Neural progenitor cell (in vitro differentiated cells): Measurements from ENCODE around the gene GLE1. TPM values are rescaled to one million over a fixed set of nuclear protein-coding genes. Genes with fewer than 3 reads are reported as not detected.

Source experiments
- DNase-seq: peaks from one replicate; pipeline ENCODE4 v3.0.0-alpha.2; 2016; ENCODE audit warnings: low spot score
- H2AFZ ChIP-seq: fragments of 200-600 bp; sonication (generic); replicated peaks from 2 replicates; pipeline ENCODE4 v1.6.1; 2016; ENCODE audit warnings: antibody characterized with exemption
- H3F3A ChIP-seq: fragments of 200-600 bp; sonication (generic); 2 replicates; pipeline ENCODE4 v1.6.1; 2016; ENCODE audit warnings: antibody characterized with exemption, low read depth
- H3K27ac ChIP-seq: fragments of 200-600 bp; sonication (generic); 2 replicates; pipeline ENCODE4 v1.5.1; 2016; ENCODE audit warnings: mild to moderate bottlenecking
- H3K27me3 ChIP-seq: fragments of 200-600 bp; sonication (generic); 2 replicates; pipeline ENCODE4 v1.6.1; 2016; ENCODE audit warnings: mild to moderate bottlenecking, moderate library complexity
- H3K36me3 ChIP-seq: fragments of 200-600 bp; sonication (generic); 2 replicates; pipeline ENCODE4 v1.5.1; 2016
- H3K4me1 ChIP-seq: fragments of 200-600 bp; sonication (generic); 2 replicates; pipeline ENCODE4 v1.6.1; 2016; ENCODE audit warnings: mixed run types
- H3K4me2 ChIP-seq: fragments of 200-600 bp; sonication (generic); 2 replicates; pipeline ENCODE4 v1.6.1; 2016
- H3K4me3 ChIP-seq: fragments of 200-600 bp; sonication (generic); 2 replicates; pipeline ENCODE4 v1.5.1; 2016
- H3K79me2 ChIP-seq: fragments of 200-600 bp; sonication (generic); 2 replicates; pipeline ENCODE4 v1.6.1; 2016; ENCODE audit warnings: low read depth
- H3K9ac ChIP-seq: fragments of 200-600 bp; sonication (generic); 2 replicates; pipeline ENCODE4 v1.6.1; 2016
- H3K9me3 ChIP-seq: fragments of 200-600 bp; sonication (generic); 2 replicates; pipeline ENCODE4 v1.5.1; 2016; ENCODE audit warnings: low read depth
- H4K20me1 ChIP-seq: fragments of 200-600 bp; sonication (generic); 2 replicates; pipeline ENCODE4 v1.6.1; 2016; ENCODE audit warnings: low read depth
- H3K27ac Mint-ChIP-seq: 3 replicates; pipeline ENCODE4 v1.8.0; 2021; ENCODE audit warnings: mixed read lengths
- H3K27me3 Mint-ChIP-seq: 2 replicates; pipeline ENCODE4 v1.8.0; 2022; ENCODE audit warnings: low read depth, mild to moderate bottlenecking, inconsistent platforms, moderate library complexity, mixed read lengths; ENCODE audit not compliant: insufficient read depth
- H3K36me3 Mint-ChIP-seq: 3 replicates; pipeline ENCODE4 v1.8.0; 2021; ENCODE audit warnings: mixed read lengths
- H3K4me1 Mint-ChIP-seq: 3 replicates; pipeline ENCODE4 v1.8.0; 2021; ENCODE audit warnings: mixed read lengths
- H3K4me3 Mint-ChIP-seq: 3 replicates; pipeline ENCODE4 v1.8.0; 2021; ENCODE audit warnings: mild to moderate bottlenecking, moderate library complexity, mixed read lengths
- H3K9me3 Mint-ChIP-seq: 3 replicates; pipeline ENCODE4 v1.8.0; 2020; ENCODE audit warnings: mixed read lengths
- EZH2 ChIP-seq: fragments of 200-600 bp; sonication (generic); IDR thresholded peaks from 2 replicates; pipeline ENCODE4 v1.6.1; 2017; ENCODE audit warnings: antibody characterized with exemption, mild to moderate bottlenecking, moderate library complexity
- EZH2phosphoT487 ChIP-seq: fragments of 200-600 bp; sonication (generic); IDR thresholded peaks from 2 replicates; pipeline ENCODE4 v1.6.1; 2017; ENCODE audit warnings: antibody characterized with exemption
- total RNA-seq: library from RNA; depleted of rRNA; stranded (reverse); fragments of >200 nt; gene quantifications from 2 replicates; pipeline ENCODE4 v1.2.3, GENCODE V29; 2015; ENCODE audit warnings: low replicate concordance
- TF ChIP-seq, protein P1 (sequence below): fragments of 200-600 bp; sonication (generic); IDR thresholded peaks from 2 replicates; pipeline ENCODE4 v1.5.1; 2017; ENCODE audit warnings: antibody characterized with exemption, mild to moderate bottlenecking

GLE1 gene
- total RNA-seq, 1 donor from 2014 or later: 22.7 TPM

DNA sequence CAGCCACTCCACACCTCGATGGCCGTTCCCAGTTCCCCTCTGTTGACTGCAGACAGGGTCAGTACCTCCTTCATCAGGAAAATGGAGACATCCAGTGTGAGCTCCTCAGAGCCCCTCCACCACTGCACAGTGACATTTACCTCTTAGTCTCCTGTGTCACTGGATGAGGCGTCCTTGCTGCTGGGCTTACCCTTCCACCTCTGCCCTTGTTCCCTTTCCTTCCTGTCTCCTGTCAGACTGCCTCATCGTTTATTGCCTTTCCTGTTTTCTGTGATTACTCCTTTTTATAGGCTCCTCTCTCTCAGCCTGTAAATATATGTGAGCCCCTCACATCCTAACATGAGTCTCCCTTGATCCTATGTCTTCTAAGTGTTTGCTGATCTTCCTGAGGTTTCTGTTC, 24.7 kb downstream of the GLE1 start:
- Mint-ChIP-seq H3K4me1 (no peaks in the 10 kb centered on the region), H3K9me3 (no peaks in the 10 kb centered on the region), H3K36me3 (peaks cover 23% of the 10 kb centered on the region), H3K27ac (no peak overlapping the region), H3K27me3 (no peaks in the 10 kb centered on the region), H3K4me3 (no peak overlapping the region)
- Histone ChIP-seq H3K4me2 (no peak overlapping the region), H3K27ac (no peak overlapping the region), H3K4me3 (no peak overlapping the region), H3K27me3 (no peaks in the 10 kb centered on the region), H3K9me3 (no peaks in the 10 kb centered on the region), H2AFZ (no peak overlapping the region), H4K20me1 (no peaks in the 10 kb centered on the region), H3K9ac (no peak overlapping the region), H3F3A (no peaks in the 10 kb centered on the region), H3K79me2 (no peaks in the 10 kb centered on the region), H3K36me3 (no peaks in the 10 kb centered on the region), H3K4me1 (no peaks in the 10 kb centered on the region)
- DNase-seq: no peak
- no peak for TF ChIP-seq EZH2
- TF ChIP-seq EZH2phosphoT487: no peak
- TF ChIP-seq, protein P1, sequence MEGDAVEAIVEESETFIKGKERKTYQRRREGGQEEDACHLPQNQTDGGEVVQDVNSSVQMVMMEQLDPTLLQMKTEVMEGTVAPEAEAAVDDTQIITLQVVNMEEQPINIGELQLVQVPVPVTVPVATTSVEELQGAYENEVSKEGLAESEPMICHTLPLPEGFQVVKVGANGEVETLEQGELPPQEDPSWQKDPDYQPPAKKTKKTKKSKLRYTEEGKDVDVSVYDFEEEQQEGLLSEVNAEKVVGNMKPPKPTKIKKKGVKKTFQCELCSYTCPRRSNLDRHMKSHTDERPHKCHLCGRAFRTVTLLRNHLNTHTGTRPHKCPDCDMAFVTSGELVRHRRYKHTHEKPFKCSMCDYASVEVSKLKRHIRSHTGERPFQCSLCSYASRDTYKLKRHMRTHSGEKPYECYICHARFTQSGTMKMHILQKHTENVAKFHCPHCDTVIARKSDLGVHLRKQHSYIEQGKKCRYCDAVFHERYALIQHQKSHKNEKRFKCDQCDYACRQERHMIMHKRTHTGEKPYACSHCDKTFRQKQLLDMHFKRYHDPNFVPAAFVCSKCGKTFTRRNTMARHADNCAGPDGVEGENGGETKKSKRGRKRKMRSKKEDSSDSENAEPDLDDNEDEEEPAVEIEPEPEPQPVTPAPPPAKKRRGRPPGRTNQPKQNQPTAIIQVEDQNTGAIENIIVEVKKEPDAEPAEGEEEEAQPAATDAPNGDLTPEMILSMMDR: no peak

DNA sequence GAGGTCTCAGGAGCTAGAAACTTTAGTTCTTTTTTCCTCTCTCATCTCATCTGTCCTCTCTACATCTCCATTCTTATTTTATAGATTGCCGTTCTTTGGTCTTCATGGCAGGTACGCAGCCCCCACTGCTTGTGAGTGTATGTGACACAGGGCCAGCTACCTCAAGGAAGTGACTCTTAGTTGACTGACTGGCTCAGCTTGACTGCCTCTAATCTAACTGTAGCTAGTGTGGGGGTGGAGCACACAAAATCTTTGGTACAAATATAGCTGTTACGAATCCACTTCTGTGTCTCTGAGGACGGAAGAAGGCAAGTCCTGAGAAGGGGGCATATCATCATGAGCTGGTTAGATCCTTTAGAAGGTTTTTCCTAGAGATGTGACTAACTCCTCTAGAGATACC, 28.1 kb downstream of the GLE1 start:
- H3K9ac ChIP-seq: no peak overlapping the region
- Mint-ChIP-seq H3K4me3 (no peak overlapping the region), H3K27me3 (no peaks in the 10 kb centered on the region), H3K9me3 (no peaks in the 10 kb centered on the region), H3K27ac (no peak overlapping the region), H3K36me3 (peaks cover 11% of the 10 kb centered on the region), H3K4me1 (no peaks in the 10 kb centered on the region)
- no peaks in the 10 kb centered on the region for H3K79me2 ChIP-seq
- no peak for DNase-seq
- H3K9me3 ChIP-seq: no peaks in the 10 kb centered on the region
- H3K27me3 ChIP-seq: no peaks in the 10 kb centered on the region
- no peaks in the 10 kb centered on the region for H3F3A ChIP-seq
- no peaks in the 10 kb centered on the region for H4K20me1 ChIP-seq
- no peaks in the 10 kb centered on the region for H3K36me3 ChIP-seq
- no peaks in the 10 kb centered on the region for H3K4me1 ChIP-seq
- no peak overlapping the region for H2AFZ ChIP-seq
- TF ChIP-seq EZH2phosphoT487 (no peak), EZH2 (no peak)
- TF ChIP-seq, protein P1: no peak
- no peak overlapping the region for H3K27ac ChIP-seq
- H3K4me3 ChIP-seq: no peak overlapping the region
- no peak overlapping the region for H3K4me2 ChIP-seq

DNA sequence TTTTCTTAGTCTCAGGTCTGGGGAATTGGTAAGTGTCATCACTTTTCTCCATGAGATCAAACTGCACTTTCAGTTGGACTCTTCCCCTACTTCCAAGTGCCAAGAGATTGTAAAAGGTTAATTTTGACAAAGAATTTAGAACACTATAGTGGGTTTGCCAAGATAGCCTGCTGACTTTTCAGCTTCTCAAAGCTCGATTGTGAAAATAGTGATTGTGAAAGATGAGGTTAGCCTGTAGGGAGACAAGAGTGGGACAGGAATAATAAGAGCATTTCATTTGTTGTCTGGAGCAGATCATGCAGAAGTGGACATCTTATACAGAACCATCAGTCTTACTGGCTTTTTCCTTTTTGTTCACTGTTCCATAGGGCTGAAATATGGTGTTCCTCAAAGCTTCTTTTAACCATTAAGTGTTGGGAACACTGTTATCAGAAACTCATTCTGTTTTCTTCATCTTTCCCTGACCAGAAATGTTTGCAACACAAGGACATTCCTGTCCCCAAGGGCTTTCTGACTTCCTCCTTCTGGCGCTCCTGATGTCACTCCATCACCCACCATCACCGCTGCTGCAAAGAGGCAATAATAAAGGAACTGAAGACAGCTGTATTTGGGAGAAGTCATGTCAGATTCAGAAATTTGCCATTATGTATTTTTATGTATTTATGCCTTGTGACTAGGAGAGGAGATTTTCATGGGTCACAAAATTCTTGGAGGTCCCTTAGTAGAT, 36.3 kb downstream of the GLE1 start:
- H4K20me1 ChIP-seq: no peaks in the 10 kb centered on the region
- no peak overlapping the region for H3K4me3 ChIP-seq
- H3K36me3 Mint-ChIP-seq: peaks cover 16% of the 10 kb centered on the region
- no peaks in the 10 kb centered on the region for H3K9me3 ChIP-seq
- TF ChIP-seq, protein P1: no peak
- TF ChIP-seq EZH2phosphoT487: no peak
- no peak for TF ChIP-seq EZH2
- H2AFZ ChIP-seq: no peak overlapping the region
- no peak overlapping the region for H3K9ac ChIP-seq
- H3K4me1 Mint-ChIP-seq: no peaks in the 10 kb centered on the region
- peaks cover 5% of the 10 kb centered on the region for H3F3A ChIP-seq
- no peak overlapping the region for H3K27ac Mint-ChIP-seq
- H3K9me3 Mint-ChIP-seq: no peaks in the 10 kb centered on the region
- H3K79me2 ChIP-seq: no peaks in the 10 kb centered on the region
- H3K27me3 Mint-ChIP-seq: no peaks in the 10 kb centered on the region
- no peak overlapping the region for H3K4me2 ChIP-seq
- no peak overlapping the region for H3K4me3 Mint-ChIP-seq
- H3K4me1 ChIP-seq: no peaks in the 10 kb centered on the region
- H3K27ac ChIP-seq: no peak overlapping the region
- no peaks in the 10 kb centered on the region for H3K36me3 ChIP-seq
- no peaks in the 10 kb centered on the region for H3K27me3 ChIP-seq
- no peak for DNase-seq
